ENCODE results near the gene HSPB3. TPM values are rescaled to one million over a fixed set of nuclear protein-coding genes. Genes with fewer than 3 reads are reported as not detected.

The HSPB3 gene
- total RNA-seq, 1 donor from 2014 or later = 4.7 TPM

Other genes with a start within 250 kb of the HSPB3 start
- 96.4 TPM for gene ARL15, start 145.1 kb upstream of the HSPB3 start, total RNA-seq
- 17.2 TPM for gene SNX18, start 62.1 kb downstream of the HSPB3 start, total RNA-seq